HT1080 (cell line): Measurements from ENCODE around the gene GRID1. TPM values are rescaled to one million over a fixed set of nuclear protein-coding genes. Genes with fewer than 3 reads are reported as not detected.

Experiments used
- DNase-seq: peaks from one replicate; pipeline ENCODE4 v3.0.0-alpha.2; 2015; ENCODE audit warnings: low read depth
- total RNA-seq: library from RNA; depleted of rRNA; stranded (reverse); fragments of >200 nt; shearing (Covaris generic); gene quantifications from 2 replicates; pipeline ENCODE4 v1.2.3, GENCODE V29; 2014

Gene GRID1
- total RNA-seq, 1 experiment from 2014 or later = 5.4 TPM

GRCh38 chr10:85671530-85671929, 695.1 kb downstream of the GRID1 start:
- no peak for DNase-seq

- no peak for DNase-seq
Observed at GRCh38 chr10:85668522-85668921, 698.1 kb downstream of the GRID1 start.

GRCh38 chr10:85667638-85668233, 698.9 kb downstream of the GRID1 start:
- no peak for DNase-seq

- no peak for DNase-seq
Observed at GRCh38 chr10:85666987-85667386, 699.6 kb downstream of the GRID1 start.

GRCh38 chr10:85666102-85666501, 700.5 kb downstream of the GRID1 start:
- no peak for DNase-seq

- DNase-seq = no peak
Observed at GRCh38 chr10:85665681-85666080, 700.9 kb downstream of the GRID1 start.

- no peak for DNase-seq
Observed at GRCh38 chr10:85665078-85665477, 701.5 kb downstream of the GRID1 start.

GRCh38 chr10:85661123-85661522, 705.5 kb downstream of the GRID1 start:
- DNase-seq = no peak

- no peak for DNase-seq
Observed at GRCh38 chr10:85659331-85659730, 707.3 kb downstream of the GRID1 start.

GRCh38 chr10:85658518-85658917, 708.1 kb downstream of the GRID1 start:
- peak; percentile 18 for DNase-seq

GRCh38 chr10:85657476-85658113, 709.0 kb downstream of the GRID1 start:
- DNase-seq = no peak

- no peak for DNase-seq
Observed at GRCh38 chr10:85655411-85655810, 711.2 kb downstream of the GRID1 start.

- DNase-seq = peak; percentile 28
Observed at GRCh38 chr10:85651497-85651882, 715.1 kb downstream of the GRID1 start.

GRCh38 chr10:85650791-85651496, 715.7 kb downstream of the GRID1 start:
- DNase-seq = no peak

- no peak for DNase-seq
Observed at GRCh38 chr10:85649461-85649860, 717.1 kb downstream of the GRID1 start.

- peak; percentile 82 for DNase-seq
Observed at GRCh38 chr10:85648279-85648754, 718.3 kb downstream of the GRID1 start.

GRCh38 chr10:85647741-85648140, 718.9 kb downstream of the GRID1 start:
- DNase-seq = no peak

GRCh38 chr10:85645926-85646711, 720.5 kb downstream of the GRID1 start:
- DNase-seq = peak; percentile 92

GRCh38 chr10:85645053-85645452, 721.5 kb downstream of the GRID1 start:
- DNase-seq = peak; percentile 29

- DNase-seq = peak; percentile 97
Observed at GRCh38 chr10:85643845-85644525, 722.6 kb downstream of the GRID1 start.

GRCh38 chr10:85643171-85643844, 723.3 kb downstream of the GRID1 start:
- no peak for DNase-seq
